Left ventricle myocardium inferior (tissue), 1 donor: ENCODE results near the gene RAPGEF2. TPM values are rescaled to one million over a fixed set of nuclear protein-coding genes. Genes with fewer than 3 reads are reported as not detected.

Source experiments
- DNase-seq: peaks from one replicate; pipeline ENCODE4 v3.0.0-alpha.2; 2020
- H3K27ac ChIP-seq: fragments of 200-600 bp; replicated peaks from 2 replicates; pipeline ENCODE4 v1.8.0; 2021
- H3K27me3 ChIP-seq: fragments of 200-600 bp; 2 replicates; pipeline ENCODE4 v1.8.0; 2021; ENCODE audit warnings: low read depth
- H3K36me3 ChIP-seq: fragments of 200-600 bp; 2 replicates; pipeline ENCODE4 v1.8.0; 2021
- H3K4me1 ChIP-seq: fragments of 200-600 bp; 2 replicates; pipeline ENCODE4 v1.8.0; 2021
- H3K4me3 ChIP-seq: fragments of 200-600 bp; 2 replicates; pipeline ENCODE4 v1.8.0; 2021; ENCODE audit warnings: mild to moderate bottlenecking, moderate library complexity
- H3K9me3 ChIP-seq: fragments of 200-600 bp; replicated peaks from 2 replicates; pipeline ENCODE4 v1.8.0; 2021
- CTCF ChIP-seq: fragments of 200-600 bp; IDR thresholded peaks from 2 replicates; pipeline ENCODE4 v1.8.0; 2021; ENCODE audit warnings: antibody characterized with exemption, mild to moderate bottlenecking, borderline replicate concordance
- intact Hi-C: fragments of 100-400 bp; cut with micrococcal nuclease; formaldehyde crosslinking; loops from one replicate; pipeline ENCODE4 v1.11.0; 2022
- total RNA-seq: library from RNA; stranded (reverse); fragmentation: NEBNext Ultra II Directional; extraction: Animal tissue kit (Norgen Biotek cat#: 25700); gene quantifications from one replicate; pipeline ENCODE4 v1.2.1, GENCODE V29; 2021
- donor health status: DM: no; HTN: yes; CAD: no; lungs with severe emphysema.

RAPGEF2 gene
- total RNA-seq, 1 donor from 2014 or later = 51.5 TPM

GRCh38 chr4:159382856-159383561 lies 280.1 kb downstream of the RAPGEF2 start:
- no peak for TF ChIP-seq CTCF
- Histone ChIP-seq H3K27ac (peak overlapping the region; percentile 33), H3K9me3 (peaks cover 16% of the 10 kb centered on the region), H3K4me1 (peaks cover 15% of the 10 kb centered on the region), H3K36me3 (no peaks in the 10 kb centered on the region), H3K27me3 (no peaks in the 10 kb centered on the region), H3K4me3 (peak overlapping the region; percentile 8)
- intact Hi-C loops = no loop called here
- no peak for DNase-seq

- TF ChIP-seq CTCF = no peak
- Histone ChIP-seq H3K36me3 (no peaks in the 10 kb centered on the region), H3K9me3 (peaks cover 16% of the 10 kb centered on the region), H3K4me1 (peaks cover 15% of the 10 kb centered on the region), H3K27ac (no peak overlapping the region), H3K27me3 (no peaks in the 10 kb centered on the region), H3K4me3 (no peak overlapping the region)
- intact Hi-C loops = no loop called here
- DNase-seq = no peak
These were observed 280.7 kb downstream of the RAPGEF2 start for GRCh38 chr4:159383562-159383931.

- H3K4me3 ChIP-seq = no peak overlapping the region
- no peaks in the 10 kb centered on the region for H3K36me3 ChIP-seq
- peaks cover 15% of the 10 kb centered on the region for H3K4me1 ChIP-seq
- H3K9me3 ChIP-seq = peaks cover 16% of the 10 kb centered on the region
- H3K27ac ChIP-seq = no peak overlapping the region
- no peak for DNase-seq
- no peaks in the 10 kb centered on the region for H3K27me3 ChIP-seq
- TF ChIP-seq CTCF = no peak
- intact Hi-C loops = no loop called here
These were observed 281.1 kb downstream of the RAPGEF2 start for GRCh38 chr4:159384017-159384416.

GRCh38 chr4:159384632-159385031 lies 281.8 kb downstream of the RAPGEF2 start:
- peak; percentile 32 for TF ChIP-seq CTCF
- Histone ChIP-seq H3K27ac (no peak overlapping the region), H3K9me3 (peaks cover 16% of the 10 kb centered on the region), H3K36me3 (no peaks in the 10 kb centered on the region), H3K27me3 (no peaks in the 10 kb centered on the region), H3K4me1 (peaks cover 15% of the 10 kb centered on the region), H3K4me3 (no peak overlapping the region)
- DNase-seq = no peak
- intact Hi-C loops = no loop called here

GRCh38 chr4:159386620-159387019 lies 283.7 kb downstream of the RAPGEF2 start:
- Histone ChIP-seq H3K4me1 (peaks cover 15% of the 10 kb centered on the region), H3K4me3 (no peak overlapping the region), H3K36me3 (no peaks in the 10 kb centered on the region), H3K27me3 (no peaks in the 10 kb centered on the region), H3K27ac (no peak overlapping the region), H3K9me3 (peaks cover 16% of the 10 kb centered on the region)
- DNase-seq = no peak
- TF ChIP-seq CTCF = no peak
- intact Hi-C loops = no loop called here
